ENCODE data around the gene VSTM2L.
"Not testable (repeated sequence)": the region's sequence is repeated elsewhere in the genome, so short reads cannot be mapped to it uniquely, and the experiment has no call there.

The VSTM2L gene

GRCh38 chr20:37902504-37903313 is at the start of gene VSTM2L:
Gene VSTM2L (plus strand): TSS chr20:37903127. CDS start chr20:37903351, 224 bp downstream.
- peak; percentile 71 for DNase-seq

- no peak for DNase-seq
These were observed 49.0 kb upstream of the VSTM2L start for GRCh38 chr20:37853823-37854375.

- DNase-seq = not testable (repeated sequence)
These were observed 46.9 kb upstream of the VSTM2L start for GRCh38 chr20:37856034-37856433.

GRCh38 chr20:37856932-37857660 is 45.8 kb upstream of the VSTM2L start:
- no peak for DNase-seq

GRCh38 chr20:37859406-37860171 is 43.3 kb upstream of the VSTM2L start:
- DNase-seq = no peak

DNA sequence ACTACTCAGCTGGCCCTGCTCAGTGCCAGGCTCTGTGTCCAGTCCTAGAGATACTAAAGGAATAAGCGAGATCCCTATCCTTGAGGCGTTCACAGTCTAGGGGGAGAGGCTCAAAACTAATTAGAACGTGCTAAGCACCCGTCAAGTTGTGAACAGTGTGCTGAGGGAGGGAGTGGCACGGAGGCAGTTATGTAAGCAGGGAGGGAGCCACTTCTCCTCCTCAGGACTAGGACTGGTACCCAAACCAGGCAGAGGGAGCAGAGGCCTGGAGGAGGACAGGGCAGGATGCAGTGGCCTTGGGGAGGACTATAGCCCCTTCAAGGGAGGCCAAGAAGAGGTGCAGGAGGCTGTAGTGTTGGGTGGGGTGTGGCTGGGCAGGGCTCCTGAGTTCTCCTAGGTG is 39.6 kb upstream of the VSTM2L start:
- no peak for DNase-seq

GRCh38 chr20:37864298-37864697 is 38.6 kb upstream of the VSTM2L start:
- DNase-seq = no peak

DNA sequence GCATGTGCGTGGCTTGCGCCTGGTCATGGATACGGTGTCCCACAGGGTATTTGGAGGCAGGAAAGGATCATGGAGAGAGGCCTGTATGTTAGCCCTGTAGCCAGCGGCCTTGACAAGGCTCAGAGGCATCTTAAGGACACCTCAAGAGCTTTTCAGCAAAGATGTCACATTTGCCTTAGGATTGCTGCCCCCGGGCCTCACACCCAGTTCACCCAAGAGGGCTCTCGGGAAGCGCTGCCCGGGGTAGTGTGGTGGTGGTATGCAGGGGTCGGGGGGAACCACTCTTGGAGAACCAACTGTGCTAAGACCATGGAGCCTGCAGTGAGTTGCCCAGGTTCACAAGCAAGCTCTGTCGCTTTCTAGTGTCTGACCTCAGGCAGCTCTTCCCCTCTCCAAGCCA is 36.9 kb upstream of the VSTM2L start:
- DNase-seq = no peak

- no peak for DNase-seq
These were observed 35.4 kb upstream of the VSTM2L start for GRCh38 chr20:37867289-37868195.

DNA sequence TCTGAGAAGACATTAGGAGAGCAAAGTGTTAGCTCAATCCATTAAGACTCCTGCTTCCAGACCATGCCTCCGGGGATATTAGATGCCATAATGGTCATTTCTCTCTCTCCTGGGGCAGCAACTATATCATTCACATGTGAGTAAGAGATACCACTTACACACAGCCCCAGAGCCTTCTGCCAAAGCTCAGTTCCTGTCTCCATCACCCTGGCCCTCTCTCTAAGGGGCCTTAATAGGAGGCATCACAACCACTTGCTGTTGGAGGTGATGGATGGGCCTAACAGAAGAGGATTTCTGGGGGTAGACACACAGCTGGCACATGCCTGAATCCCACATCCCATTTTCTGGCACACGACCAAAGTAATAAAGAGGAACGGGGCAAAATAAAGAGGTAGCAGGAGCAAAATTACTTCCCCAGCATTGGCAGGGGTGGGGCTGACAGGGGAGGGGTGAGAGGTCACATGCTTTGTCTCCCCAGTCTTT is 34.0 kb upstream of the VSTM2L start:
- DNase-seq = no peak

GRCh38 chr20:37869334-37869861 is 33.5 kb upstream of the VSTM2L start:
- DNase-seq = no peak

GRCh38 chr20:37870294-37870693 is 32.6 kb upstream of the VSTM2L start:
- DNase-seq = no peak

GRCh38 chr20:37871751-37872150 is 31.2 kb upstream of the VSTM2L start:
- no peak for DNase-seq

GRCh38 chr20:37872161-37872560 is 30.8 kb upstream of the VSTM2L start:
- no peak for DNase-seq

DNA sequence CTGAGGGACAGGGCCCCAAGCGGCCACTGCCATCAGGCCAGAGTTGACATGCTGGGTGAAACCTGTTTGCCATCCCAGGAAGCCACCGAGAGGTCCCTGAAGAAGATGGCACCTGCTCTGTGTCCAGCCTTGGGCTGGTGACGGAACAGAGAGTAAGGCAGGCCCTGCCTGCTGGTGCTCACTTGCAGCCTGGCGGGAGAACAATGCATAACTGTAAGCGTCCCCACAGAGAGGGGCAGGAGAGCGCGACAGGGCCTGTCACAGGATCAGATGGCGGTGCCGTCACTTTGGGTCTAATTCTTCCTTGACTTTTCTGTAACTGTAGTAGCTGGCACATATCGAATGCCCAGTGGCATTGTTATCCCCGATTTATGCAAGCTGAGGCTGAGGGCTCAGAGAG is 29.0 kb upstream of the VSTM2L start:
- no peak for DNase-seq

GRCh38 chr20:37875460-37876175 is 27.3 kb upstream of the VSTM2L start:
- no peak for DNase-seq

DNA sequence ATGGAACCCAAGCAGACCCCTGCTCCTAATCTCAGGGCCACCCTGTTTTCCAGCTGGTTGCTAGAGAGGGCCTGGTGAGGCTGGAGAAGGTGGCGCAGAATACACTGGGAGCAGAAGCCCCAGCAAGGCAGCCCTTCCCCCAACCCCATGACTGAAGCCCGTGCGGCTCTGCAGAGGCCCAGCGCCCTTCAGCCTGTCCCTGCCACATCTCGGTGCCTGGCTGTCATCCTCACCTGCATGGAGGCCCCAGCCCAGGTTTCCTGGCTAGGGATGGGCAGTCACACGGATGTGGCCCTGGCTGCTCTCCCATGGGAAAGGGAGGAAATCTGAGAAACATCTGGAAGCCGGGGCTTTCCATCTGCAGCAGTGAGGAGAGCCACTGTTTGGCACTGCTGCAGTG is 26.1 kb upstream of the VSTM2L start:
- no peak for DNase-seq

GRCh38 chr20:37877832-37878772 is 24.8 kb upstream of the VSTM2L start:
- DNase-seq = no peak

- DNase-seq = no peak
These were observed 23.9 kb upstream of the VSTM2L start for GRCh38 chr20:37878835-37879599.

Data from NCI-H2171 (cell line).